ENCODE data around the gene CFAP99. TPM values are rescaled to one million over a fixed set of nuclear protein-coding genes. Genes with fewer than 3 reads are reported as not detected.
"Not testable (repeated sequence)": the region's sequence is repeated elsewhere in the genome, so short reads cannot be mapped to it uniquely, and the experiment has no call there.

Gene CFAP99
- total RNA-seq, 1 donor from 2014 or later: not detected

- Mint-ChIP-seq H3K9me3 (ENCODE audit: low read depth) (no peaks in the 10 kb centered on the region), H3K27me3 (ENCODE audit: low read depth) (peaks cover 18% of the 10 kb centered on the region), H3K27ac (ENCODE audit: unreplicated experiment) (no peak overlapping the region), H3K4me1 (ENCODE audit: low read depth) (no peaks in the 10 kb centered on the region), H3K4me3 (ENCODE audit: unreplicated experiment) (no peak overlapping the region), H3K36me3 (ENCODE audit: low read depth) (peaks cover 3% of the 10 kb centered on the region)
- no peak for TF ChIP-seq CTCF (IDR thresholded peaks at IDR 0.05)
- DNase-seq (ENCODE audit: low spot score): no peak
Observed at GRCh38 chr4:2426711-2427275, 8.0 kb downstream of the CFAP99 start.

DNA sequence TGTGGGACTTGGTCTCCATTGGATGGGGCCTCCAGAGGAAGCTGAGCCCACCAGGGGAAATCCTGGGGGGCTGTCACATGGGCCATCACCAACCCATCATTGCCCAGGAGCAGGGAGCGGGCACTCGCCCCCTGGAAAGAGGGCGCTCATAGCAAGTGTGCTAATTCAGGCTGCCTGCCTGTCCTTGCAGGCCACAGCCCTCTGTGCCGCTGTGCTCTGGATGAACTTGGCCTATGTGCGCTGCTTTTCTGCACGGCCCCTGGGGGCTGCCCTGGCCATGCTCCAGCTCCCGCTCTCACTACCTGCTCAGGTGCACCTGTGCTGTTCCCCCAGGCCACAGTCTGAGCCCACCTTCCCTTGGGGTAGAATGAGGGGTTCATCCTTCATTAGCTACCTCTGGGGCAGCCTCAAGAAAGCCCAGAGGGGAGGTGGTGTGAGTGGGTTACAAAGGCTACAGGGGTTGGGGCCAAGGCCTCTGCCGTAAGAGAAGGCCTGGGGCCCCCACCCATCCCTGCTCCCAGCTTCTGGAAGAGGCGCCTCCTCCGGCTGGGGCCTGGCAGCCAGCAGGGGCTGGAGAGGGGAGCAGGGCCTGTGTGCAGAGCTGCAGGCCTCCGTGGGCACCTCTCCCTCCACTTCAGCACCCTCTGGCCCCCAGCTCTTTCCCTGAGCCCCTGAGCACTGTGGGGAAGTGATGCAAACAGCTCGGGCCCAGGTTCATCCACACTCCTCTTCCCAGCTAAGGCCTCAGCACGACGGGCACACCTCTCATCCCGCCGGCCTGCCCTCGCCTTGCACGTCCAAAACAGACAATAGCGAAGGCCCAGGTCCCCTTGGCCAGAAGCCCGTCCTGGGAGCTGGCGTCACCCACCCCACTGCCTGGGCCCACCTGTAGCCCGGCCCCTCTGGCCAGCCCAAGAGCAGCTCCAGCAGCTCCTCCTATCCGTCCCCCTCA is 8.9 kb downstream of the CFAP99 start:
- Mint-ChIP-seq H3K36me3 (ENCODE audit: low read depth) (peaks cover 3% of the 10 kb centered on the region), H3K9me3 (ENCODE audit: low read depth) (no peaks in the 10 kb centered on the region), H3K27ac (ENCODE audit: unreplicated experiment) (no peak overlapping the region), H3K4me3 (ENCODE audit: unreplicated experiment) (no peak overlapping the region), H3K4me1 (ENCODE audit: low read depth) (no peaks in the 10 kb centered on the region), H3K27me3 (ENCODE audit: low read depth) (peaks cover 9% of the 10 kb centered on the region)
- peak; percentile 86 for DNase-seq (ENCODE audit: low spot score)
- no peak for TF ChIP-seq CTCF (IDR thresholded peaks at IDR 0.05)

GRCh38 chr4:2428496-2429213 is 9.9 kb downstream of the CFAP99 start:
- peaks cover 4% of the 10 kb centered on the region for H3K4me1 Mint-ChIP-seq (ENCODE audit: low read depth)
- peaks cover 3% of the 10 kb centered on the region for H3K36me3 Mint-ChIP-seq (ENCODE audit: low read depth)
- no peak overlapping the region for H3K4me3 Mint-ChIP-seq (ENCODE audit: unreplicated experiment)
- H3K9me3 Mint-ChIP-seq (ENCODE audit: low read depth): no peaks in the 10 kb centered on the region
- H3K27me3 Mint-ChIP-seq (ENCODE audit: low read depth): peaks cover 7% of the 10 kb centered on the region
- H3K27ac Mint-ChIP-seq (ENCODE audit: unreplicated experiment): no peak overlapping the region
- no peak for TF ChIP-seq CTCF (IDR thresholded peaks at IDR 0.05)
- peak; percentile 90 for DNase-seq (ENCODE audit: low spot score)

GRCh38 chr4:2429945-2430757 is 11.4 kb downstream of the CFAP99 start:
- not testable (repeated sequence) for H3K4me1 Mint-ChIP-seq (ENCODE audit: low read depth); H3K9me3 Mint-ChIP-seq (ENCODE audit: low read depth); H3K36me3 Mint-ChIP-seq (ENCODE audit: low read depth); H3K27ac Mint-ChIP-seq (ENCODE audit: unreplicated experiment); H3K4me3 Mint-ChIP-seq (ENCODE audit: unreplicated experiment); DNase-seq (ENCODE audit: low spot score)
- peaks cover 12% of the 10 kb centered on the region for H3K27me3 Mint-ChIP-seq (ENCODE audit: low read depth)

GRCh38 chr4:2432004-2432403 is 13.2 kb downstream of the CFAP99 start:
- peaks cover 3% of the 10 kb centered on the region for H3K36me3 Mint-ChIP-seq (ENCODE audit: low read depth)
- peaks cover 12% of the 10 kb centered on the region for H3K27me3 Mint-ChIP-seq (ENCODE audit: low read depth)
- no peak overlapping the region for H3K27ac Mint-ChIP-seq (ENCODE audit: unreplicated experiment)
- DNase-seq (ENCODE audit: low spot score): no peak
- no peaks in the 10 kb centered on the region for H3K9me3 Mint-ChIP-seq (ENCODE audit: low read depth)
- TF ChIP-seq CTCF (IDR thresholded peaks at IDR 0.05): no peak
- no peak overlapping the region for H3K4me3 Mint-ChIP-seq (ENCODE audit: unreplicated experiment)
- H3K4me1 Mint-ChIP-seq (ENCODE audit: low read depth): peaks cover 4% of the 10 kb centered on the region
